ENCODE results near the gene IL1R2. TPM values are rescaled to one million over a fixed set of nuclear protein-coding genes. Genes with fewer than 3 reads are reported as not detected.

IL1R2 gene
- total and polyA plus RNA-seq, 2 donors from 2014 or later: 11.2 to 20.0 TPM

DNA sequence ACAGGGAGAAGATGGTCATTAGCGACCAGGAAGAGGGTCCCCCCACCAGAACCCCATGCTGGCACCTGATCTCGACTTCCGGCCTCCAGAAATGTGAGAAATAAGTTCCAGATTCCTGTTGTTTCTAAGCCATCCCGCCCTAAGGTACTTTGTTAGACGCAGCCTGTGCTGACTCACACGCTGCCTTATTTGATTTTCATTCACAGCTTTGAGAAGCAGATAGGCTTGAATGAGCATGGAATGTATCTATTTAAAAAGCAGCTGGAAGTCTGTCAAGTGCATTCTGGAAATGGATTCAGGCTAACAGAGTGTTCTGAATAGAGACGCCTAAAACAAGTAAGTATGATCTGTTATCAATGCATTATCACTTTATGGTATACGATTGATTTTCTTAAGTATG is 8.3 kb upstream of the IL1R2 start:
- no peak overlapping the region for H3K4me3 ChIP-seq (ENCODE audit: low read length in 3 of 3)
- peak overlapping the region; percentile 73 to 82 for H3K27ac ChIP-seq (ENCODE audit: low read depth in 2 of 2, low read length in 2 of 2)
- peaks cover 0 to 29% (median 25%) of the 10 kb centered on the region in 3 donors for H3K4me1 ChIP-seq (ENCODE audit: control insufficient read depth in 2 of 3, insufficient read depth in 2 of 3, low read depth in 1 of 3, low read length in 3 of 3)
- FAIRE-seq (peak; percentile 70), DNase-seq (peak in 3 of 5 donors; percentile 42 to 80 (median 73))
- no peaks in the 10 kb centered on the region for H3K27me3 ChIP-seq (ENCODE audit: control insufficient read depth, insufficient read depth, low read length)
- no peaks in the 10 kb centered on the region for H3K9me3 ChIP-seq (ENCODE audit: control insufficient read depth in 2 of 3, insufficient read depth in 1 of 3, low read length in 3 of 3)
- TF ChIP-seq CTCF (IDR thresholded peaks at IDR 0.05; ENCODE audit: borderline replicate concordance, extremely low read depth, insufficient read depth): no peak
- H3K36me3 ChIP-seq (ENCODE audit: control insufficient read depth in 2 of 3, insufficient read depth in 3 of 3, low read length in 3 of 3): no peaks in the 10 kb centered on the region
- intact Hi-C loops (cut with DNase I): no loop called here
- H3K9ac ChIP-seq (ENCODE audit: low read length in 3 of 3): no peak overlapping the region

- FAIRE-seq: no peak
- Histone ChIP-seq H3K27ac (ENCODE audit: low read depth in 2 of 2, low read length in 2 of 2) (peak overlapping the region in 1 of 2 donors; percentile 20), H3K9me3 (ENCODE audit: control insufficient read depth in 2 of 3, insufficient read depth in 1 of 3, low read length in 3 of 3) (no peaks in the 10 kb centered on the region), H3K9ac (ENCODE audit: low read length in 3 of 3) (no peak overlapping the region), H3K36me3 (ENCODE audit: control insufficient read depth in 2 of 3, insufficient read depth in 3 of 3, low read length in 3 of 3) (no peaks in the 10 kb centered on the region), H3K4me1 (ENCODE audit: control insufficient read depth in 2 of 3, insufficient read depth in 2 of 3, low read depth in 1 of 3, low read length in 3 of 3) (peaks cover 0 to 29% (median 25%) of the 10 kb centered on the region in 3 donors), H3K27me3 (ENCODE audit: control insufficient read depth, insufficient read depth, low read length) (no peaks in the 10 kb centered on the region), H3K4me3 (ENCODE audit: low read length in 3 of 3) (no peak overlapping the region)
- intact Hi-C loops (cut with DNase I): no loop called here
- TF ChIP-seq CTCF (IDR thresholded peaks at IDR 0.05; ENCODE audit: borderline replicate concordance, extremely low read depth, insufficient read depth): peak; percentile 27
- no peak for DNase-seq
Observed at GRCh38 chr2:101983928-101984327, 7.8 kb upstream of the IL1R2 start.

DNA sequence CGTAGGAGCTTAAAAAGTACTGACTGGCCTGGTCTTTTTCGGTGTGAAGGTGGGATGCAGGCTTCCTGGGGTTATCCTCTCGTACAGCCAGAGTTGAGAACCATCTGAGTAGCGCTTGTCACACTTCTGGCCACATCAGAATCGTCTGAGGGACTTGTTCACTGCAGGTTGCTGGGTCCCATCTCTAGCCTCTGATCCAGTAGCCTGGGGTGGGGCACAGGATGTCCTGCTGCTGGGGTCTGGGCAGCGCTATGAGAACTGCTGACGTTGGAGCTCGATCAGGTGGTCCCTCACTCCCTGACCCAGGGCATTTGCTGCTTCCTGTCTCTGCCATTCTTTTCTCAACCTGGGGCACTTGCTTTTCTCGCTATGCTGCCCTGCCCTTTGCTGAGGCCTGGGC is 7.1 kb upstream of the IL1R2 start:
- Histone ChIP-seq H3K4me1 (ENCODE audit: control insufficient read depth in 2 of 3, insufficient read depth in 2 of 3, low read depth in 1 of 3, low read length in 3 of 3) (peaks cover 0 to 29% (median 25%) of the 10 kb centered on the region in 3 donors), H3K27ac (ENCODE audit: low read depth in 2 of 2, low read length in 2 of 2) (no peak overlapping the region), H3K4me3 (ENCODE audit: low read length in 3 of 3) (no peak overlapping the region), H3K27me3 (ENCODE audit: control insufficient read depth, insufficient read depth, low read length) (no peaks in the 10 kb centered on the region), H3K36me3 (ENCODE audit: control insufficient read depth in 2 of 3, insufficient read depth in 3 of 3, low read length in 3 of 3) (no peaks in the 10 kb centered on the region), H3K9me3 (ENCODE audit: control insufficient read depth in 2 of 3, insufficient read depth in 1 of 3, low read length in 3 of 3) (no peaks in the 10 kb centered on the region), H3K9ac (ENCODE audit: low read length in 3 of 3) (no peak overlapping the region)
- intact Hi-C loops (cut with DNase I): no loop called here
- DNase-seq: no peak
- FAIRE-seq: no peak
- TF ChIP-seq CTCF (IDR thresholded peaks at IDR 0.05; ENCODE audit: borderline replicate concordance, extremely low read depth, insufficient read depth): no peak

Data from kidney (tissue), 14 donors.